Ovary (tissue), 9 donors: ENCODE measurements around the gene CRNKL1. TPM values are rescaled to one million over a fixed set of nuclear protein-coding genes. Genes with fewer than 3 reads are reported as not detected.
A peak's percentile ranks its signal among the peaks of the same experiment; 100 is the strongest.

ENCODE experiments used
- DNase-seq, 5 donors: peaks; one replicate each; pipeline ENCODE4 v3.0.0-alpha.2; 2019 to 2020
- H3K27ac ChIP-seq, 2 donors: fragments of 200-600 bp; one replicate each; pipeline versions ENCODE4 v1.5.1 to v1.8.0; 2019 to 2022
- H3K27me3 ChIP-seq: fragments of 200-600 bp; one replicate; pipeline ENCODE4 v1.8.0; 2022
- H3K36me3 ChIP-seq: fragments of 200-600 bp; sonication (generic); one replicate; pipeline ENCODE4 v1.5.1; 2019
- H3K4me1 ChIP-seq: one replicate; pipeline ENCODE4 v1.8.1; 2013; ENCODE audit warnings: mild to moderate bottlenecking, moderate library complexity; ENCODE audit not compliant: insufficient read depth
- H3K4me3 ChIP-seq: fragments of 200-600 bp; sonication (generic); one replicate; pipeline ENCODE4 v1.5.1; 2017
- H3K9me3 ChIP-seq, 2 donors: fragments of 200-600 bp in 1 of 2; sonication (generic) in 1 of 2; one replicate each; pipeline versions ENCODE4 v1.5.1 to v1.8.1; 2013 to 2019; ENCODE audit warnings: mild to moderate bottlenecking in 1 of 2, moderate library complexity in 1 of 2
- EP300 ChIP-seq: sonication (generic); formaldehyde crosslinking; IDR thresholded peaks from one replicate; pipeline ENCODE4 v1.6.1; 2017; ENCODE audit warnings: antibody characterized with exemption
- POLR2A ChIP-seq: fragments of 450-650 bp; IDR thresholded peaks from one replicate; pipeline ENCODE4 v1.6.1; 2017; ENCODE audit warnings: antibody characterized with exemption, mild to moderate bottlenecking, moderate library complexity
- WGBS, 3 donors: extraction: QIAGEN DNeasy Blood & Tissue Kit in 1 of 3; methylation state at CpG; one replicate each; pipeline versions ENCODE4 v1.1.5 to v1.1.7; 2013 to 2017; 5-methylcytosine and 5-hydroxymethylcytosine counted together
- intact Hi-C, 4 donors: fragments of 100-400 bp; cut with DNase I; formaldehyde crosslinking; loops; one replicate each; pipeline versions ENCODE4 v1.11.0 to v1.15.1; 2022 to 2023
- polyA plus RNA-seq, 2 donors: library from polyadenylated mRNA; stranded (reverse); fragments of 200-250 nt in 1 of 2; fragments of 350-450 nt in 1 of 2; fragmentation: Illumina TruSeq in 1 of 2; extraction: RNeasy Lipid Tissue Mini Kit (QIAGEN cat#74804) in 1 of 2; gene quantifications; one replicate each; pipeline ENCODE4 v1.2.3, GENCODE V29; 2013 to 2014
- total RNA-seq, 7 donors: library from RNA; depleted of rRNA in 2 of 7; stranded (reverse); fragments of >200 nt in 2 of 7; fragmentation: NEBNext Ultra II Directional in 3 of 7; extraction: Animal tissue kit (Norgen Biotek cat#: 25700) in 3 of 7; gene quantifications; one replicate each; pipeline versions ENCODE4 v1.1.0 to v1.2.4, GENCODE V29; 2016 to 2023
- TF ChIP-seq, protein P1 (sequence below), 3 donors: fragments of 450-650 bp in 2 of 3; fragments of 200-600 bp in 1 of 3; IDR thresholded peaks; one replicate each; pipeline versions ENCODE4 v1.5.1 to v1.8.0; 2016 to 2022; ENCODE audit warnings: antibody characterized with exemption in 3 of 3, mild to moderate bottlenecking in 1 of 3
- donor health status: DM: no; HTN: no; CAD: no; lungs with moderate emphysema.
- donor health status: DM: no; HTN: no; CAD: no.
- donor health status: Bipolar disorder and iron deficiency.
- donor health status: DM: yes; HTN: yes; CAD: no.
- donor health status: DM: no; HTN: no; CAD: no.
- donor health status: DM: yes; HTN: yes; CAD: no.

CRNKL1 gene
- total and polyA plus RNA-seq, 9 donors = 12.7 to 25.0 (median 22.5) TPM

DNA sequence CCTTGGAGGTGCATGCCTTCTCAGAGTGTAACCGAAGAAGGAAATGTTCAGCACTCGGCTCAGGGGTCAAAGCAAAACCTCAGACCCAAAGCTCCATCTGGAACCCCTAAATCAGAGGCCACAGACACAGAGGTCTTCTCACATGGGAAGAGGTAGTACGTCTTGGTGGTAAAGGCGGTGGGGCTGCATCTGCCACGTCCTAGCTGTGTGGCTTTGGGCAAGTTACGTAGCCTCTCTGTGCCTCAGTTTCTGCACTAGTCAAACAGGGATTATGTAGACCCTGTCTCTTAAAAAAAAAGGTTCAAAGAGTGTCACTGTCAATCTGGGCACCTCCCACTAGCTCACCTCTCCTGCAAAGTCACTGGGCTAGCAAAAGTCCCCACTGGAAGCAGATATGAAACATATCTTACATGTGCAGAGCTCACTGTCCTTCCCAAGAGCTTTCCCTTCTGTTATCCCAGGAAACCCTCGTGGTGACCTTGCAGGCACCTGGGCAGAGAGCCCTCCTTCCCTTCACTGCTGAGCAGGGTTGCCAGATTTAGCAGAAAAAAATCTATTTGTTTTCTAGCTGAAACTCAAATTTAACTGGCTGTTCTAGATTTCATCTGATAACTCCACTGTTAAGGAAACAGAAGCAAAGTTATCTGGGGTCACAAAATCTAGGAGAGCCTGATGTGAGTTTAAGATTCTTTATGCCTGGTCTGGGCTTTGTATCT, 53.1 kb downstream of the CRNKL1 start:
- no peaks in the 10 kb centered on the region for H3K9me3 ChIP-seq
- 78 to 82% (median 79%) methylated on average over 7 of the region's 7 CpGs for WGBS, 3 donors
- no peak overlapping the region for H3K27ac ChIP-seq
- intact Hi-C loops = loop anchor here (5.0 to 10.0 kb wide), 8 partner anchors 94 to 312 kb away; no protein-coding TSS in a partner anchor
- no peak overlapping the region for H3K4me3 ChIP-seq
- DNase-seq = no peak
- no peaks in the 10 kb centered on the region for H3K36me3 ChIP-seq
- TF ChIP-seq POLR2A (no peak), EP300 (no peak)
- TF ChIP-seq, protein P1, sequence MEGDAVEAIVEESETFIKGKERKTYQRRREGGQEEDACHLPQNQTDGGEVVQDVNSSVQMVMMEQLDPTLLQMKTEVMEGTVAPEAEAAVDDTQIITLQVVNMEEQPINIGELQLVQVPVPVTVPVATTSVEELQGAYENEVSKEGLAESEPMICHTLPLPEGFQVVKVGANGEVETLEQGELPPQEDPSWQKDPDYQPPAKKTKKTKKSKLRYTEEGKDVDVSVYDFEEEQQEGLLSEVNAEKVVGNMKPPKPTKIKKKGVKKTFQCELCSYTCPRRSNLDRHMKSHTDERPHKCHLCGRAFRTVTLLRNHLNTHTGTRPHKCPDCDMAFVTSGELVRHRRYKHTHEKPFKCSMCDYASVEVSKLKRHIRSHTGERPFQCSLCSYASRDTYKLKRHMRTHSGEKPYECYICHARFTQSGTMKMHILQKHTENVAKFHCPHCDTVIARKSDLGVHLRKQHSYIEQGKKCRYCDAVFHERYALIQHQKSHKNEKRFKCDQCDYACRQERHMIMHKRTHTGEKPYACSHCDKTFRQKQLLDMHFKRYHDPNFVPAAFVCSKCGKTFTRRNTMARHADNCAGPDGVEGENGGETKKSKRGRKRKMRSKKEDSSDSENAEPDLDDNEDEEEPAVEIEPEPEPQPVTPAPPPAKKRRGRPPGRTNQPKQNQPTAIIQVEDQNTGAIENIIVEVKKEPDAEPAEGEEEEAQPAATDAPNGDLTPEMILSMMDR (IDR thresholded peaks at IDR 0.05) = no peak
- no peaks in the 10 kb centered on the region for H3K27me3 ChIP-seq
- H3K4me1 ChIP-seq = peaks cover 10% of the 10 kb centered on the region

- no peaks in the 10 kb centered on the region for H3K9me3 ChIP-seq
- H3K4me1 ChIP-seq = peaks cover 7% of the 10 kb centered on the region
- no peak overlapping the region for H3K27ac ChIP-seq
- DNase-seq = no peak
- H3K36me3 ChIP-seq = no peaks in the 10 kb centered on the region
- 14 to 24% (median 18%) methylated on average over 9 of the region's 9 CpGs for WGBS, 3 donors
- intact Hi-C loops = loop anchor here (5.0 to 10.0 kb wide), 8 partner anchors 92 to 310 kb away; no protein-coding TSS in a partner anchor
- H3K27me3 ChIP-seq = no peaks in the 10 kb centered on the region
- TF ChIP-seq EP300 (no peak), POLR2A (no peak)
- TF ChIP-seq, protein P1 (IDR thresholded peaks at IDR 0.05) = no peak
- no peak overlapping the region for H3K4me3 ChIP-seq
Observed at GRCh38 chr20:19996917-19997316, 55.3 kb downstream of the CRNKL1 start.

DNA sequence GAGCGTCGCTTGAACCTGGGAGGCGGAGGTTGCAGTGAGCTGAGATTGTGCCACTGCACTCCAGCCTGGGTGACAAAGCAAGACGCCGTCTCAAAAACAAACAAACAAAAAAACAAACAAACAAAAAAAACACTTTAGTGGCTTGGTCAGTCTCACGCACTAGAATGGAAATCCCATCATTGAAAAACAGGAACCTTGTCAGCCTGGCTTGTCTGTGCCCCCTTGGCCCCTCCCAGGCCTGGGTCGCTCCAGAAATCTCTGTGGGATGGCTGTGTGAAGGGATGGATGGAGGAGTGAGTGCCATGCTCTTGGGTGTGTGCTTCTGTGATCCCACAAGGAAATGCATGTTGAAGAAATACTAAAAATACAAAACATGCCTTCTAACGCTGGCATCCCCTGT, 56.0 kb downstream of the CRNKL1 start:
- no peak for DNase-seq
- Histone ChIP-seq H3K9me3 (no peaks in the 10 kb centered on the region), H3K27ac (no peak overlapping the region), H3K27me3 (no peaks in the 10 kb centered on the region), H3K4me3 (no peak overlapping the region), H3K36me3 (no peaks in the 10 kb centered on the region), H3K4me1 (peaks cover 7% of the 10 kb centered on the region)
- 81 to 85% (median 82%) methylated on average over 8 of the region's 8 CpGs for WGBS, 3 donors
- intact Hi-C loops = loop anchor here (5.0 to 10.0 kb wide), 8 partner anchors 91 to 309 kb away; no protein-coding TSS in a partner anchor
- TF ChIP-seq EP300 = no peak

DNA sequence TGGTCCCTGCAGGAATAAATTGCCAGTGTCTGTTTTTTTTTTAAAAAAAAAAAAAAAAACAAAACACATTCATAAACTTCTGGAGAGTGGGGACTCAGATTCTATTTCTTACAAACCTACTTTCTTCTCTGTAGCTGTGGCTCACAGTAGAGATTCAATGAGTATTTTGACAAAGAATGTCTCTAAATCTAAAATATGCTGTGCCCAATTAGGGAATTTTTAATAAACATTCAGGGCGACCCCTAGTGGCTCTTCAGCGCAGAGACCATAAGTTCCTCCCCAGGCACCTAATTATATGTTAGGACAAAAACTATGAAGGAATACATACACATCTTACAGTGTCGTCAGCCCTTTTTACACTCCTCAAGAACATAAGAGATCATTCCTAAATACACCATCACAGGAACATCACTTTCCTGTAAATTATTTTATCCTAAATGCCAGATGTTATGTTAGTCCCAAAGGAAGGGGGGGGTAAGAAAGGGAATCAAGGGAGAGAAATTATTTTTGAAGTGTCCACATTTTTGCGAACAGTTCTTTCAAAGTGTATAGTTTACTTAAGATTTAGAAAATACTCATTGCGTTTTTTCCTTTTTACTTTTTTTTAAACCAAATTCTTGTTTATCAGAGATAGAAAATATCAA, 56.9 kb downstream of the CRNKL1 start:
- Histone ChIP-seq H3K4me3 (no peak overlapping the region), H3K27me3 (no peaks in the 10 kb centered on the region), H3K36me3 (no peaks in the 10 kb centered on the region), H3K9me3 (no peaks in the 10 kb centered on the region), H3K27ac (no peak overlapping the region), H3K4me1 (peaks cover 7% of the 10 kb centered on the region)
- TF ChIP-seq EP300 = no peak
- TF ChIP-seq, protein P1 (IDR thresholded peaks at IDR 0.05) = peak; percentile 73 to 81 (median 75)
- TF ChIP-seq POLR2A = no peak
- intact Hi-C loops = loop anchor here (2.0 to 10.0 kb wide), 9 partner anchors 91 to 308 kb away; no protein-coding TSS in a partner anchor
- peak in 1 of 5 donors; percentile 59 for DNase-seq
- WGBS, 3 donors = 18 to 30% (median 21%) methylated on average over 5 of the region's 5 CpGs
